ENCODE measurements around the gene GSC2. TPM values are rescaled to one million over a fixed set of nuclear protein-coding genes. Genes with fewer than 3 reads are reported as not detected.
"Not testable (repeated sequence)": the region's sequence is repeated elsewhere in the genome, so short reads cannot be mapped to it uniquely, and the experiment has no call there.

The GSC2 gene
- polyA plus RNA-seq, 10 donors: not detected

- DNase-seq: not testable (repeated sequence)
Observed at GRCh38 chr22:19156109-19156508, 6.0 kb upstream of the GSC2 start.

- no peak for DNase-seq
Observed at GRCh38 chr22:19152942-19153883, 3.1 kb upstream of the GSC2 start.

- DNase-seq: no peak
Observed at GRCh38 chr22:19151329-19152191, 1.5 kb upstream of the GSC2 start.

GRCh38 chr22:19150482-19151328 is 613 bp upstream of the GSC2 start:
- no peak for DNase-seq

GRCh38 chr22:19149047-19149883 is 827 bp downstream of the GSC2 start:
- DNase-seq: no peak

GRCh38 chr22:19148417-19149046 is 1.6 kb downstream of the GSC2 start:
- no peak for DNase-seq

- no peak for DNase-seq
Observed at GRCh38 chr22:19147195-19147780, 2.8 kb downstream of the GSC2 start.

- no peak for DNase-seq
Observed at GRCh38 chr22:19146215-19146968, 3.7 kb downstream of the GSC2 start.

- DNase-seq: no peak
Observed at GRCh38 chr22:19143967-19144400, 6.1 kb downstream of the GSC2 start.

- DNase-seq: no peak
Observed at GRCh38 chr22:19143212-19143611, 6.9 kb downstream of the GSC2 start.

GRCh38 chr22:19142394-19142793 is 7.7 kb downstream of the GSC2 start:
- DNase-seq: no peak

GRCh38 chr22:19139974-19140373 is 10.1 kb downstream of the GSC2 start:
- DNase-seq: no peak

- no peak for DNase-seq
Observed at GRCh38 chr22:19139001-19139356, 11.1 kb downstream of the GSC2 start.

- DNase-seq: no peak
Observed at GRCh38 chr22:19138217-19139000, 11.7 kb downstream of the GSC2 start.

GRCh38 chr22:19137384-19138216 is 12.5 kb downstream of the GSC2 start:
- DNase-seq: no peak

GRCh38 chr22:19136915-19137314 is 13.2 kb downstream of the GSC2 start:
- no peak for DNase-seq

- no peak for DNase-seq
Observed at GRCh38 chr22:19134874-19135273, 15.2 kb downstream of the GSC2 start.

Data from muscle of back (tissue), 11 donors.